GM23338 (cell line): ENCODE measurements around the gene ABCA13. TPM values are rescaled to one million over a fixed set of nuclear protein-coding genes. Genes with fewer than 3 reads are reported as not detected.

Experiments
- ATAC-seq: fragments of 200-7000 bp; cut with Tn5 transposase; 3 replicates; pipeline ENCODE4 v1.9.1; 2020
- DNase-seq: peaks from one replicate; pipeline ENCODE4 v3.0.0-alpha.2; 2015; ENCODE audit warnings: low spot score
- H2AFZ ChIP-seq: fragments of 200-600 bp; sonication (generic); 2 replicates; pipeline ENCODE4 v1.8.0; 2016; ENCODE audit warnings: antibody characterized with exemption, mild to moderate bottlenecking, moderate library complexity
- H3F3A ChIP-seq: fragments of 200-600 bp; sonication (generic); replicated peaks from 2 replicates; pipeline ENCODE4 v1.8.0; 2017; ENCODE audit warnings: antibody characterized with exemption, mixed run types, low read depth
- H3K27ac ChIP-seq: fragments of 200-600 bp; sonication (generic); 2 replicates; pipeline ENCODE4 v1.6.1; 2016; ENCODE audit warnings: low read depth
- H3K27me3 ChIP-seq: fragments of 200-600 bp; sonication (generic); 2 replicates; pipeline ENCODE4 v1.8.0; 2016; ENCODE audit warnings: mild to moderate bottlenecking, mixed run types, moderate library complexity; ENCODE audit not compliant: insufficient read depth
- H3K36me3 ChIP-seq: fragments of 200-600 bp; sonication (generic); 2 replicates; pipeline ENCODE4 v1.8.0; 2016; ENCODE audit warnings: mild to moderate bottlenecking; ENCODE audit not compliant: insufficient read depth
- H3K4me1 ChIP-seq: fragments of 200-600 bp; sonication (generic); 2 replicates; pipeline ENCODE4 v1.8.0; 2016; ENCODE audit warnings: mild to moderate bottlenecking, moderate library complexity; ENCODE audit not compliant: insufficient read depth
- H3K4me2 ChIP-seq: fragments of 200-600 bp; sonication (generic); 2 replicates; pipeline ENCODE4 v1.7.1; 2017; ENCODE audit warnings: mixed run types
- H3K4me3 ChIP-seq: fragments of 200-600 bp; sonication (generic); 2 replicates; pipeline ENCODE4 v1.6.1; 2016; ENCODE audit warnings: mixed run types
- H3K79me2 ChIP-seq: fragments of 200-600 bp; sonication (generic); replicated peaks from 2 replicates; pipeline ENCODE4 v1.8.0; 2017; ENCODE audit warnings: mild to moderate bottlenecking; ENCODE audit not compliant: insufficient read depth
- H3K9me2 ChIP-seq: fragments of 200-600 bp; sonication (generic); 2 replicates; pipeline ENCODE4 v1.8.0; 2017; ENCODE audit not compliant: insufficient read depth
- H4K20me1 ChIP-seq: fragments of 200-600 bp; sonication (generic); replicated peaks from 2 replicates; pipeline ENCODE4 v1.8.0; 2017; ENCODE audit warnings: mild to moderate bottlenecking; ENCODE audit not compliant: insufficient read depth
- H3K27ac Mint-ChIP-seq: 2 replicates; pipeline ENCODE4 v1.8.0; 2020; ENCODE audit warnings: inconsistent platforms, mild to moderate bottlenecking, moderate library complexity, mixed read lengths
- H3K27me3 Mint-ChIP-seq: 3 replicates; pipeline ENCODE4 v1.8.0; 2022; ENCODE audit warnings: low read depth, mild to moderate bottlenecking, moderate library complexity, mixed read lengths, inconsistent platforms; ENCODE audit not compliant: insufficient read depth, poor library complexity
- H3K36me3 Mint-ChIP-seq: 3 replicates; pipeline ENCODE4 v1.8.0; 2021; ENCODE audit warnings: low read depth, mild to moderate bottlenecking, inconsistent platforms, moderate library complexity, mixed read lengths
- H3K4me1 Mint-ChIP-seq: 3 replicates; pipeline ENCODE4 v1.8.0; 2020; ENCODE audit warnings: mild to moderate bottlenecking, inconsistent platforms, mixed read lengths
- H3K4me3 Mint-ChIP-seq: 3 replicates; pipeline ENCODE4 v1.8.0; 2021; ENCODE audit warnings: moderate library complexity, mild to moderate bottlenecking, inconsistent platforms, mixed read lengths
- H3K9me3 Mint-ChIP-seq: 3 replicates; pipeline ENCODE4 v1.8.0; 2020; ENCODE audit warnings: moderate library complexity, mild to moderate bottlenecking, inconsistent platforms, mixed read lengths
- CREB1 ChIP-seq: fragments of 250-450 bp; sonication (Bioruptor Pico); IDR thresholded peaks from 2 replicates; pipeline ENCODE4 v1.5.0; 2020; ENCODE audit warnings: low read depth, mild to moderate bottlenecking, moderate library complexity
- EZH2phosphoT487 ChIP-seq: fragments of 200-600 bp; sonication (generic); IDR thresholded peaks from one replicate; pipeline ENCODE4 v1.8.1; 2018; ENCODE audit warnings: antibody characterized with exemption; ENCODE audit not compliant: unreplicated experiment
- POLR2AphosphoS5 ChIP-seq: IDR thresholded peaks from 2 replicates; pipeline ENCODE4 v1.6.1; 2016; ENCODE audit warnings: antibody characterized with exemption, low read depth
- ZNF114 ChIP-seq: fragments of 250-450 bp; sonication (Bioruptor Pico); IDR thresholded peaks from 2 replicates; pipeline ENCODE4 v1.5.0; 2020; ENCODE audit warnings: mild to moderate bottlenecking, moderate library complexity
- polyA plus RNA-seq: library from polyadenylated mRNA; unstranded; fragments of >200 nt; fragmentation: Nextera tagmentation; extraction: Ambion mirVana; gene quantifications from 2 replicates; pipeline ENCODE4 v1.2.1, GENCODE V29; 2016
- total RNA-seq: library from RNA; depleted of rRNA; stranded (reverse); fragments of >200 nt; shearing (Covaris generic); gene quantifications from 2 replicates; pipeline ENCODE4 v1.2.3, GENCODE V29; 2014
- TF ChIP-seq, protein P1 (sequence below): fragments of 250-450 bp; sonication (Bioruptor Pico); IDR thresholded peaks from 2 replicates; pipeline ENCODE4 v1.5.0; 2020; ENCODE audit warnings: mild to moderate bottlenecking, moderate library complexity
- TF ChIP-seq, protein P2 (sequence below), 2 experiments: fragments of 200-600 bp in 1 of 2; sonication (generic) in 1 of 2; conservative IDR thresholded peaks; 2 replicates each; pipeline versions ENCODE4 v1.5.1 to v1.6.1; 2016 to 2017; ENCODE audit warnings: antibody characterized with exemption in 2 of 2, low read depth in 2 of 2, mild to moderate bottlenecking in 2 of 2, moderate library complexity in 1 of 2

ABCA13 gene
- total and polyA plus RNA-seq, 2 experiments from 2014 or later, result 0.21 TPM; not detected in 1

DNA sequence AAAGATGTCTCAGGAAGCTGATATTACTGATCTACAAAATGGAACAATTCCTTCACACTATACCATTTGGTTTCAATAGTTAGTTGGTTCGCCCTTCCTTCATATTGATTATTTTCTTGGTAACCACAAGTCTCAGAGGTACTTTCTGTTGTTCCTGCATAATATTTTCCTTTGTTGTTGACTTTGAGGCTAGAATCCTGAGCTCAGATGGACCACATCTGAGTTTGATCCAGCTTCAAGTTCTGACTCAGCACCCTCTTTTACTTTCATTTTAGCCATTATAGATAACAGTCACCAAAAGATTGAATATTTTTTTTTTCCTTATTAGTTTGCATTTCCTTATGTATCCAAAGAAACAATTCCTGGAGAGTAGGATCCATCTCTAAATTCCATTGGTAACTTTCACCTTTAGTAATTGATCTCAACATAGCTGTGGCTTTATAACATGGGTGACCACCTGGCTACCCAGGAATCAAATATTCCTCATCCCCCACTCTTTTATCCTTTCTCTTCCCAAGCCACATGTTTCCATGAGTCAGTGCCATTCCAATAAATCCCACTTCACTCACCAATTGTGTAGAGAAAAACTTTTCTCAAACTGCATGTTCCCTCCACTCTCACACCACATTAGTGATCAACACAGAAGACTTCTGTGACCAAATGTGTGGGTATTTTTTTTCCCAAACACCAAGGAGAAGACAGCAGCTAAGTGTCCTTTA, 9.7 kb upstream of the ABCA13 start (continued):
- TF ChIP-seq, protein P1, sequence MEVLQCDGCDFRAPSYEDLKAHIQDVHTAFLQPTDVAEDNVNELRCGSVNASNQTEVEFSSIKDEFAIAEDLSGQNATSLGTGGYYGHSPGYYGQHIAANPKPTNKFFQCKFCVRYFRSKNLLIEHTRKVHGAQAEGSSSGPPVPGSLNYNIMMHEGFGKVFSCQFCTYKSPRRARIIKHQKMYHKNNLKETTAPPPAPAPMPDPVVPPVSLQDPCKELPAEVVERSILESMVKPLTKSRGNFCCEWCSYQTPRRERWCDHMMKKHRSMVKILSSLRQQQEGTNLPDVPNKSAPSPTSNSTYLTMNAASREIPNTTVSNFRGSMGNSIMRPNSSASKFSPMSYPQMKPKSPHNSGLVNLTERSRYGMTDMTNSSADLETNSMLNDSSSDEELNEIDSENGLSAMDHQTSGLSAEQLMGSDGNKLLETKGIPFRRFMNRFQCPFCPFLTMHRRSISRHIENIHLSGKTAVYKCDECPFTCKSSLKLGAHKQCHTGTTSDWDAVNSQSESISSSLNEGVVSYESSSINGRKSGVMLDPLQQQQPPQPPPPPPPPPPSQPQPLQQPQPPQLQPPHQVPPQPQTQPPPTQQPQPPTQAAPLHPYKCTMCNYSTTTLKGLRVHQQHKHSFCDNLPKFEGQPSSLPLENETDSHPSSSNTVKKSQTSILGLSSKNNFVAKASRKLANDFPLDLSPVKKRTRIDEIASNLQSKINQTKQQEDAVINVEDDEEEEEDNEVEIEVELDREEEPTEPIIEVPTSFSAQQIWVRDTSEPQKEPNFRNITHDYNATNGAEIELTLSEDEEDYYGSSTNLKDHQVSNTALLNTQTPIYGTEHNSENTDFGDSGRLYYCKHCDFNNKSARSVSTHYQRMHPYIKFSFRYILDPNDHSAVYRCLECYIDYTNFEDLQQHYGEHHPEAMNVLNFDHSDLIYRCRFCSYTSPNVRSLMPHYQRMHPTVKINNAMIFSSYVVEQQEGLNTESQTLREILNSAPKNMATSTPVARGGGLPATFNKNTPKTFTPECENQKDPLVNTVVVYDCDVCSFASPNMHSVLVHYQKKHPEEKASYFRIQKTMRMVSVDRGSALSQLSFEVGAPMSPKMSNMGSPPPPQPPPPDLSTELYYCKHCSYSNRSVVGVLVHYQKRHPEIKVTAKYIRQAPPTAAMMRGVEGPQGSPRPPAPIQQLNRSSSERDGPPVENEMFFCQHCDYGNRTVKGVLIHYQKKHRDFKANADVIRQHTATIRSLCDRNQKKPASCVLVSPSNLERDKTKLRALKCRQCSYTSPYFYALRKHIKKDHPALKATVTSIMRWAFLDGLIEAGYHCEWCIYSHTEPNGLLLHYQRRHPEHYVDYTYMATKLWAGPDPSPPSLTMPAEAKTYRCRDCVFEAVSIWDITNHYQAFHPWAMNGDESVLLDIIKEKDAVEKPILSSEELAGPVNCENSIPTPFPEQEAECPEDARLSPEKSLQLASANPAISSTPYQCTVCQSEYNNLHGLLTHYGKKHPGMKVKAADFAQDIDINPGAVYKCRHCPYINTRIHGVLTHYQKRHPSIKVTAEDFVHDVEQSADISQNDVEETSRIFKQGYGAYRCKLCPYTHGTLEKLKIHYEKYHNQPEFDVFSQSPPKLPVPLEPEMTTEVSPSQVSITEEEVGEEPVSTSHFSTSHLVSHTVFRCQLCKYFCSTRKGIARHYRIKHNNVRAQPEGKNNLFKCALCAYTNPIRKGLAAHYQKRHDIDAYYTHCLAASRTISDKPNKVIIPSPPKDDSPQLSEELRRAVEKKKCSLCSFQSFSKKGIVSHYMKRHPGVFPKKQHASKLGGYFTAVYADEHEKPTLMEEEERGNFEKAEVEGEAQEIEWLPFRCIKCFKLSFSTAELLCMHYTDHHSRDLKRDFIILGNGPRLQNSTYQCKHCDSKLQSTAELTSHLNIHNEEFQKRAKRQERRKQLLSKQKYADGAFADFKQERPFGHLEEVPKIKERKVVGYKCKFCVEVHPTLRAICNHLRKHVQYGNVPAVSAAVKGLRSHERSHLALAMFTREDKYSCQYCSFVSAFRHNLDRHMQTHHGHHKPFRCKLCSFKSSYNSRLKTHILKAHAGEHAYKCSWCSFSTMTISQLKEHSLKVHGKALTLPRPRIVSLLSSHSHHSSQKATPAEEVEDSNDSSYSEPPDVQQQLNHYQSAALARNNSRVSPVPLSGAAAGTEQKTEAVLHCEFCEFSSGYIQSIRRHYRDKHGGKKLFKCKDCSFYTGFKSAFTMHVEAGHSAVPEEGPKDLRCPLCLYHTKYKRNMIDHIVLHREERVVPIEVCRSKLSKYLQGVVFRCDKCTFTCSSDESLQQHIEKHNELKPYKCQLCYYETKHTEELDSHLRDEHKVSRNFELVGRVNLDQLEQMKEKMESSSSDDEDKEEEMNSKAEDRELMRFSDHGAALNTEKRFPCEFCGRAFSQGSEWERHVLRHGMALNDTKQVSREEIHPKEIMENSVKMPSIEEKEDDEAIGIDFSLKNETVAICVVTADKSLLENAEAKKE, result no peak
- TF ChIP-seq ZNF114 (CRISPR knock-in tag), result no peak

DNA sequence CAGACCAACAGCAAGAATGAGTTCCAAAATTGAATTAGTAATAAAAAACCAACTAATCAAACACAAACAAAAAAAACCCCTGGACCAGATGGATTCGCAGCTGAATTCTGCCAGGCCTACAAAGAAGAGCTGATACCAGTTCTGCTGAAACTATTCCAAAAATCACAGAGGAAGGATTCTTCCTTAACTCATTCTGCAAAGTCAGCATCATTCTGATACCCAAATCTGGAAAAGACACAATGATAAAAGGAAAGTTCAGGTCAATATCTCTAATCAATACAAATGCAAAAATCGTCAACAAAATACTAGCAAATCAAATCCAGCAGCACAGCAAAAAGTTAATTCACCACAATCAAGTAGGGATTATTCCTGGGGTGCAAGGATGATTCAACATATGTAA, 6.1 kb upstream of the ABCA13 start:
- Mint-ChIP-seq H3K9me3 (peaks cover 47% of the 10 kb centered on the region), H3K4me1 (no peaks in the 10 kb centered on the region), H3K27ac (no peak overlapping the region), H3K36me3 (peaks cover 8% of the 10 kb centered on the region; the same call in 2 of the 3 replicates), H3K27me3 (no peaks in the 10 kb centered on the region), H3K4me3 (no peak overlapping the region)
- H3K9me2 ChIP-seq, result 0 out of 2 replicates have a peak, but pooled peaks cover 5% of the 10 kb centered on the region
- no peak overlapping the region for H3K4me2 ChIP-seq
- no peaks in the 10 kb centered on the region; the same call in 1 of the 2 replicates for H3K36me3 ChIP-seq
- H3K79me2 ChIP-seq, result no peaks in the 10 kb centered on the region
- no peak overlapping the region for H3K27ac ChIP-seq
- H3F3A ChIP-seq, result no peaks in the 10 kb centered on the region
- no peak overlapping the region for H3K4me3 ChIP-seq
- no peak overlapping the region for H2AFZ ChIP-seq
- H3K27me3 ChIP-seq, result no peaks in the 10 kb centered on the region
- DNase-seq (no peak), ATAC-seq (no peak)
- no peaks in the 10 kb centered on the region for H3K4me1 ChIP-seq
- H4K20me1 ChIP-seq, result no peaks in the 10 kb centered on the region
- TF ChIP-seq POLR2AphosphoS5 (no peak), EZH2phosphoT487 (no peak), CREB1 (no peak)
- TF ChIP-seq, protein P1, result no peak
- TF ChIP-seq, protein P2, sequence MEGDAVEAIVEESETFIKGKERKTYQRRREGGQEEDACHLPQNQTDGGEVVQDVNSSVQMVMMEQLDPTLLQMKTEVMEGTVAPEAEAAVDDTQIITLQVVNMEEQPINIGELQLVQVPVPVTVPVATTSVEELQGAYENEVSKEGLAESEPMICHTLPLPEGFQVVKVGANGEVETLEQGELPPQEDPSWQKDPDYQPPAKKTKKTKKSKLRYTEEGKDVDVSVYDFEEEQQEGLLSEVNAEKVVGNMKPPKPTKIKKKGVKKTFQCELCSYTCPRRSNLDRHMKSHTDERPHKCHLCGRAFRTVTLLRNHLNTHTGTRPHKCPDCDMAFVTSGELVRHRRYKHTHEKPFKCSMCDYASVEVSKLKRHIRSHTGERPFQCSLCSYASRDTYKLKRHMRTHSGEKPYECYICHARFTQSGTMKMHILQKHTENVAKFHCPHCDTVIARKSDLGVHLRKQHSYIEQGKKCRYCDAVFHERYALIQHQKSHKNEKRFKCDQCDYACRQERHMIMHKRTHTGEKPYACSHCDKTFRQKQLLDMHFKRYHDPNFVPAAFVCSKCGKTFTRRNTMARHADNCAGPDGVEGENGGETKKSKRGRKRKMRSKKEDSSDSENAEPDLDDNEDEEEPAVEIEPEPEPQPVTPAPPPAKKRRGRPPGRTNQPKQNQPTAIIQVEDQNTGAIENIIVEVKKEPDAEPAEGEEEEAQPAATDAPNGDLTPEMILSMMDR (conservative IDR thresholded peaks at IDR 0.05; ENCODE audit: low read depth in 2 of 2), result no peak
